Measurements from ENCODE around the gene GRK5.

DNA sequence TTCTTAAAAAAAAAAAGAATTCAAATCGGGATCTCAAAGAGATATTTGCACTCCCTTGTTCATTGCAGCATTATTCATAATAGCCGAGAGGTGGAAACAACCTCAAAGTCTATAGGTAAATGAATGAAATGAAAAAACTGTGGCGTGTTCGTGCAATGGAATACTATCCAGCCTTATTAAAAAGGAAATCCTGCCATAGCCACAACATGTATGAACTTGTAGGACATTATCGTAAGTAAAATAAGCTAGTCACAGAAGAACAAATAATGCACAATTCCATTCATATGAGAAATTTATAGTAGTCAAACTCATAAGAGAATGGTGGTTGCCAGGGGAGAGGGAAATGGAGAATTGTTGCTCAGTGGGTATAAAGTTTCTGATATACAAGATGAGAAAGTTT, 37.9 kb downstream of the GRK5 start:
- TF ChIP-seq, protein P1, sequence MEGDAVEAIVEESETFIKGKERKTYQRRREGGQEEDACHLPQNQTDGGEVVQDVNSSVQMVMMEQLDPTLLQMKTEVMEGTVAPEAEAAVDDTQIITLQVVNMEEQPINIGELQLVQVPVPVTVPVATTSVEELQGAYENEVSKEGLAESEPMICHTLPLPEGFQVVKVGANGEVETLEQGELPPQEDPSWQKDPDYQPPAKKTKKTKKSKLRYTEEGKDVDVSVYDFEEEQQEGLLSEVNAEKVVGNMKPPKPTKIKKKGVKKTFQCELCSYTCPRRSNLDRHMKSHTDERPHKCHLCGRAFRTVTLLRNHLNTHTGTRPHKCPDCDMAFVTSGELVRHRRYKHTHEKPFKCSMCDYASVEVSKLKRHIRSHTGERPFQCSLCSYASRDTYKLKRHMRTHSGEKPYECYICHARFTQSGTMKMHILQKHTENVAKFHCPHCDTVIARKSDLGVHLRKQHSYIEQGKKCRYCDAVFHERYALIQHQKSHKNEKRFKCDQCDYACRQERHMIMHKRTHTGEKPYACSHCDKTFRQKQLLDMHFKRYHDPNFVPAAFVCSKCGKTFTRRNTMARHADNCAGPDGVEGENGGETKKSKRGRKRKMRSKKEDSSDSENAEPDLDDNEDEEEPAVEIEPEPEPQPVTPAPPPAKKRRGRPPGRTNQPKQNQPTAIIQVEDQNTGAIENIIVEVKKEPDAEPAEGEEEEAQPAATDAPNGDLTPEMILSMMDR (IDR thresholded peaks at IDR 0.05; ENCODE audit: low read depth, low read length, poor library complexity, severe bottlenecking), result no peak
- TF ChIP-seq EZH2phosphoT487 (IDR thresholded peaks at IDR 0.05; ENCODE audit: borderline replicate concordance, low read length), result no peak
